ENCODE results near the gene EEF1E1.
A peak's percentile ranks its signal among the peaks of the same experiment; 100 is the strongest.

Gene EEF1E1
- 0.72 to 7.2 (median 4.3) reads per million in 4 experiments for total RNA-seq

DNA sequence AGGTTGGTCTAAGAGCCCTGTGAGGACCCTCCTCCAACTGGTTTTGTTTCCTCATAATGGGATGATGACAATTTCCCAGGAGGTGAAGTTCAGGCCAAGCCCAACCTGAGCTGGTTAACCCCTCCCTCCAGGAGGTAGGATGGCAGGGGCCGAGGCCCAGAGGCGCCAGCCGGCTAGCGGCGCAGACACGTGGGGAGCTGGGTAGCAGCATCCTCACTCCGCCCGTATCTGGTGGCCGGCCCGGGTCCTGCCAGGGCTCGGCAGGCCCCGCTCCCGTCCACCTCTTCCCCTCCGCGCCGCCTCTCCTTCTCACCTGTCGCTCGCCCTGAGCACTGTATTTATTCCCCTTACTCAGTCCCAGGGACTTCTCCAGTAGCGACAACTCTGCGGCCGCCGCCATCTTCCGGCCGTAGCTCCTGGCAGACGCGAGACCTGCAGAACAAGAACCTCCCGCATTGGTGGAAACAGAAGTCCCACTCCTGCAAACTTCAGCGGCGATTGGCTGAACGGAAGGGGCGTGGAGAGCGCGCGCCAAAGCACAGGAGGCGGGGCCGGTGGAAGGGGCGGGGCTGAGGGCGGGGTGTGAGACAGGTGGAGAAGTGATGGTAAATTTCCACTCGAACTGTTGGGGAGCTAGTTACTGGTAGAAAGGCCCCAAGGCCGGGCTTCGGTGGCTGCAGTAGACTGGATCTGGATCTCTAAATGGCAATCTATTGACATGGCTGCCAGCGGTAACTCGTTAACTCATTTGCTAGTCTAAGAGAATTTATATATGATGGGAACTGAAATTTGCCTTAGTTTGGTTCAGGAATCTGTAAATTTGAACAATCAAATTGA, at the start of gene EEF1E1:
Gene EEF1E1, minus strand, starts transcription at position 427 of the 837 bp plus-strand sequence. Its CDS starts 27 bp downstream, at position 400.
- peak; percentile 97 for DNase-seq

DNA sequence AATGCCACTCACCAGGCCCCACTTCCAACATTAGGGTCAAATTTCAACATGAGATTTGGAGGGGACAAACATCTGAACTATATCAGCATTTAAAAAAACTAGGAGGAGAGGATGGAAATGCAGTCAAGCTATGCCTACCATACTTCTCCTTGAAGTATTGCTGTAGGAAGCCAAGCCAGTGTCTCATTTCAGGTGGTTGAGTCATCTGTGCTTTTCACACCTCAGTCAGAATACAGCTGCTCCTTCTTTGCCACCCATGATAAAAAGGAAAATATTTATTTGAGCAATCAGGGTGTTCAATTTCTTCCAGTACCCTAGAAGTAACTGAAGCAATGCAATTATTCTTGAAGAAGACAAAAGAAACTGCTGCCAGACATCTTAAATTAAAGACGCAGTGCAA, 47.0 kb upstream of the EEF1E1 start:
- no peak for DNase-seq

DNA sequence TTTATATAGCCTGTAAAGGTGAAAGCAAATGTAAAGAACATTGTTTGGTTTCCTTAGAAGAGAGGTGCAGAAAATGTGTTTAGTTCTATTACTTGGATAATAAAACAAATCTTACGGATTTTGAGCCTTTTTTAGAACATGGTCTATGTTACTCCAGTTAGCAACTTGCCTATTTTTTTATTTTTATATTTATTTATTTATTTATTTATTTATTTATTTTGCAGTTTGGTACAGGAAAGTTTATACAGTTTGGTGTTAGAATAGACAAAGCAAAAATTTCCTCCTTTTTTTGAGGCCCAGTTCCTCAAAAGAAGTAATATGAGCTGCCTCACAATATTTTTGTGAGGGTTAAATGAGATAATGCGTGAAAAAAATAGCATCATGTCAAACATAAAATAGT, 41.6 kb upstream of the EEF1E1 start:
- DNase-seq, result no peak

DNA sequence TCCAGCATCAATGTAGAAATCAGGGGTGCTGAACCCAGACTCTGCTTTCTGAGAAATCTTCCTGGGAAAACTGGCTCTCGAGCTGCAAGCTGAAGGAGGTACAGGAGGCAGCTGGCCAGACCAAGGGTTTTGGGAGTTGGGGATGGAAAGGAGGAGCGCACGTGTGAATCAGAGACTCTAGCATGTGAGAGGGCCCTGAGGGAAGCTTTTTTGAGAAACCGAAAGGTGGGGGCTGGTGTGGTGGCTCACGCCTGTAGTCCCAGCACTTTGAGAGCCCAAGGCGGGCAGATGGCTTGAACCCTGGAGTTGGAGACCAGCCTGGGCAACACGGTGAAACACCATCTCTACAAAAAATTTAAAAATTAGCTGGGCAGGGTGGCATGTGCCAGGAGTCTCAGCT, 37.1 kb upstream of the EEF1E1 start:
- DNase-seq, result no peak

DNA sequence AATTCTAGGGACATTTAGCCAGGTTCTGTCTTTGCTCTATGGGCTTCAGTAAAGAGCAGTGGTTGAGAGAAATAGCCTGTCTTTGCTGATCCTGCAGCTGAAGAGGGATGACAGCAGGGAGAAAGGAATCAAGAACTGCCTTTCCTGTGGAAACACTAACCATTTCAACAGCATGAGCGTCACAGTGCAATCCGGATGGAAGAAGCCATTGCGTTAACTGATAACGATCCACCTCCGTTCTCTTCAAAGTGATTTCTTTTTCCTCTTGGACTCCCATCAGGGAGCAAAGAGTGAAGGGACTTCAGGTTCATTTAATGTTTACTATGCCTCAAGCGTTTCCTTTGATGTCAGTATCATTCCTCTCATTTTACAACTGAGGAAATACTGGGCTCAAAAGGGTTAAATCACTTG, 35.2 kb upstream of the EEF1E1 start:
- no peak for DNase-seq

DNA sequence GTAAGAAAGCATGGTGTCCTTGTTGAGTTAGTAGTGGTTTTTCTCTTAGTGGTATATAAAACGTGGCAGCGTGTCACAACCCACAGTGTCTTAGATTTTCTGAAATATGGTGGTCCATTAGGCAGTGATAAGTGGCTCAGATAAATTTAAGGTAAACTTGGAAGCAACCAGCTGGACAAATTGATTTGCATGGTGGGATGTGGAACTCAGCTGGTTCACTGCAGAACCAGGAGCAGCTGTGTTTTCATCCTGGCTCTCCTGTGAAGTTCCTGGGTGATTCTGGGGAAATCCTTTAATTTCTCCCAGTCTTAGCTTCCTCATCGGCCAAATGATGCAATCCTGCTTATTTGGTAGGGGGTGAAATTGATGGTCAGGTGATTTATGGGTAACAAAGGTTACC, 32.9 kb upstream of the EEF1E1 start:
- no peak for DNase-seq

DNA sequence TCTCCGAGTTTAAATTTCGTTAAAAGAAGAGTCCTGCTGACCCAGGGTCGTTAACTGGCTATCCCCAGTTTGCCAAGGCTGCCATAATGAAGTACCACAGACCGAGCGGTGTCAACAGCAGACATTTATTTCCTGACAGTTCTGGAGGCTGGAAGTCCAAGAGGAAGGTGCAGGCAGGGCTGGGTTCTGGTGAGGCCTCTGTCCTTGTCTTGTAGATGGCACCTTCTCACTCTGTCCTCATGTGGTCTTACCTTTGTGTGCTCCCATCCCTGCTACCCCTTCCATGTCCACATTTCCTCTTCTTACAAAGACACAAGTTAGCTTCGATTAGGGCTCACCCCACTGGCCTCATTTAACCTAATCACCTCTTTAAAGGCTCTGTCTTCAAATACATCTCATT, 29.8 kb upstream of the EEF1E1 start:
- DNase-seq, result no peak

DNA sequence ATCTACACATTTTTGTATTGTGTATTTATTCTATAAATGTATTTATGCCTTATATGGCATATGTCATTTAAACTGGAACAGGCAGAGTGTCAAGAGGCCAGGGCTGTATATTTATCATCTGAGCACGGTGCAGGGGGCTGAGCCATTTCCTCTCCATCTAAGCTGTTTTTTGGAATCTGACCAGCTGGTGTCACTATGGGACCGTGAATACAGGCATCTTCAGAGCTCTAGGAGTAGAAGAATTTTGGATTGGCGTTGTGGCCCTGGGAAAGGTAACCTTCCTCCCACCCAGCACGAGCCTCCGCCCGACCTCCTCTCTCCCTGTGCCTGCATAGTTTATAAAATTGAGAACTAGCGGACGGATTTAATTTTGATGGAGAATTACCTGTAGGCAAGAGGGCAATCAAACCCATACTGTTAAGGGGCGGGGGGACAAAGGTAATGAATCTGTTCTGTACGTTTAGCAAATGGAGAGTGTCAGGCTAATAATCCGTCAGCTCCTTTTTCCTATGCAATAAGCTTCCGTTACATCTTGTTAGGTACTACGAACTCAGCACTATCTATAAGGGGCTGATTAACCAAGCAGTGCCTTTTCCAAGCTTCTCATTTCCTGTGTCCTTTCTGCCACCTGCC, 29.0 kb upstream of the EEF1E1 start:
- peak; percentile 5 for DNase-seq

DNA sequence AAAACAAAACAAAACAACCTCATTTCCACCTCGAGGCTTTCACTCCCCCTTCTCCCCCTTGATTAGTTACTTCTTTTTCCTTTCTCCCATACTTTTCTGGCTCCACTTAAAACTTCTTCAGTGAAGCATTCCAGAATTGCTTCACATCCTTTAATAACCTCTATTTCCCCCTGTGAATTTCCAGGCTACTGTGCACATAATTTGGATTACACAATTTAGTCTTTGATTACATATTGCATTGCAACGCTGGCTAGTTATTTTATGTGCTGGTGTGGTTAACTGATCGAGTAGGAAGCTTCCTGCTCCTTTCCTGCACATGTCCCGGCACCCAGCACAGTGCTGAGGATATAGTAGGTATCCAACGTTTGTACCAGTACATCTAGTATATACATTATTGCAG, 28.1 kb upstream of the EEF1E1 start:
- DNase-seq, result no peak

DNA sequence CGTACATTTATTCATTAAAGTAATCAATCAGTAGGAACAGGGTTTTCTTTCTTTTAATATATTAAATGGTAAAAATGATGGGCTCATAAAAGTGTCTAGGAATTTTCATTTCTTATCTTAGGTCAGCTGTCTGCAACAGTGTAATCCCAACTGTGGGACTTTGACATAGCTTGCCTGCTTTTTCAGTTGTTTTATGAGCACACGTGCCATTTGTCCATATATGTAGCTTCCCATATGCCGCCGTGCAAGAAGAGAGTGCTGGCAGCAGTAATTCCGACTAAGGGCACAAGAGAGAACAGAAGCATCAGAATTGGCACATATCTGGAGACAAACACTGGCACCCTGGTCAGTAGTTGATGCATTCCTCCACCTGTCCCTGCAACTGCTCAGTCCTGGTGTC, 20.9 kb upstream of the EEF1E1 start:
- no peak for DNase-seq

DNA sequence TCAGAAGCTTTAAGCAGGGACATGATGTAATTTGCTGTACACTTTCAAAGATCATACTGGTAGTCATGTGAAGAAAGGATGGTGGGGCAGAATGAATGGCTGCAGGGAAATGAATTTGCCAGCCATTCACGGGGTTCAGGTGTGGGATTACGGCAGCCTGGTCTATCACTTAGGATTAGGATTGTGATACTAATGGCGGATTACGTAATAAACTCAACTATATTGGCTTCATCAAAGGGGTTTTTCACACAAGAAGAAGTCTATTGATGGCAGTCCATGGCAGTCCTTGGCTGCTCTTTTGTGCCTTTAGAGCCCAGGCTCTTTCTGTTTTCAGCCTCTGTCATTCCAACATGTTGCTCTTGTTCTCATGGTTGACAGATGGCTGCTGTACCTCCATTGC, 12.6 kb upstream of the EEF1E1 start:
- no peak for DNase-seq

DNA sequence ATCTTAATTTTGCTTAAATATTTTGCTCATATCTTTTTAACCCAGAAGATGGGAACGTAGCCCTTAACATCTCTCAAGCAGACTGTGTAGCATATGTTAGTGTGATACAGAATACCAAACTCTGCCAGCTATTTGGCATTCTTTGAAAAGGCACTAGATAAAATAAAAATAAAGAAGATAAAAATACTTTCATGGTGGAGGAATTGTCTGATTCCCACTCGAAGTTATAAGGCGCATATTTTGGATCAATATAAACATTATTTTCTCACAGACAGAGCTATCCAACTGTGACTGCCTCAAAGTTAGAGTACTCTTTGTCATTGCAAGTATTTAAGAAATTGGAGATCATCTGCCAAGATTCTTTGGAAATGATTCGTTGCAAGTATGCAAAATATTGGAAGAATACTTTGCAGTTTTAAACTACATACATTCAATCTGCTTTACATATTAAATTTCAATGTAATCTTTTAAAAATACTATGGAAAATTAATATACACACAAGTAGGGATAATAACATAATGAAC, 10.8 kb upstream of the EEF1E1 start:
- no peak for DNase-seq

DNA sequence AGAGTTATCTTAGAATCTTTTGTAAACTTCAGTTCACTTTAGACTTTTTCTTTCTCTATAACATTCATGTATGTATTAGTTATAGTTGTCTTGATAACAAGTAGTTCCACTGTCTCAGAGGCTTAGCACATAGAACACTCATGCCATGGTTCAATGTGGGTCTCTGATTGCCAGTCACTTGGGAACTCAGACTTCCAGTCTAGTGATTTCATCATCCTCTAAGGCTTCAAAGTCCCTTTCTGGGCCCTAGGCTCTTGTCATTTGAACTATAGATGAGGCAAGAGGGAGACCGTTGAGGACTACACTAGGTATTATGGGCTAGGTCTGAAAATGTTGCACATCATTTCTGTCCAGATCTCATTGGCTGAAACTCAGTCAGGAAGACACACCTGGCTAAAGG, 8.4 kb upstream of the EEF1E1 start:
- no peak for DNase-seq

DNA sequence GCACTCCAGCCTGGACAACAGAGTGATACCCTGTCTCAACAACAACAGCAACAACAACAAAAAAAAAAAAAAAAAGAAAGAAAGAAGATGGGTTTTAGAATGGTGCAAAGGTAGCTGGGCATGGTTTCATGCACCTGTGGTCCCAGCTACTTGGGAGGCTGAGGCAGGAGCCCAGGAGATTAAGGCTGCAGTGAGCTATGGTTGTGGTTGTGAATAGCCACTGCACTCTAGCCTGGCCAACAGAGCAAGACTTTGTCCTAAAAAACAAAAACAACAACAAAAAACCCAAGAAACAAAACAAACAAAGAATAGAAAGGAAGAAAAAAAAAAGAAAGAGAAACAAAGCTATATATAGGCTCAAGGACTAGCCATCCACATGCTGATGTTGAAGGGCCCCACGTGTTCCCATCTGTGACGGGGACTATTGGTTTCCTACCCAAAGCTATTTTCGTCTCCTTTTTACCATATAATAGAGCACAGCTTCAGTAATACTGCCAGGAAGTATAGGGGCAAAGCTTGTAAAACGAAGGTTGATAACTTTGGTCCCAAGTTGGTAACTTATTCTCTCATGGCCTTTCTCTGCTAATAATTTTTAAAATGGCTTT, 7.9 kb upstream of the EEF1E1 start:
- DNase-seq, result no peak

DNA sequence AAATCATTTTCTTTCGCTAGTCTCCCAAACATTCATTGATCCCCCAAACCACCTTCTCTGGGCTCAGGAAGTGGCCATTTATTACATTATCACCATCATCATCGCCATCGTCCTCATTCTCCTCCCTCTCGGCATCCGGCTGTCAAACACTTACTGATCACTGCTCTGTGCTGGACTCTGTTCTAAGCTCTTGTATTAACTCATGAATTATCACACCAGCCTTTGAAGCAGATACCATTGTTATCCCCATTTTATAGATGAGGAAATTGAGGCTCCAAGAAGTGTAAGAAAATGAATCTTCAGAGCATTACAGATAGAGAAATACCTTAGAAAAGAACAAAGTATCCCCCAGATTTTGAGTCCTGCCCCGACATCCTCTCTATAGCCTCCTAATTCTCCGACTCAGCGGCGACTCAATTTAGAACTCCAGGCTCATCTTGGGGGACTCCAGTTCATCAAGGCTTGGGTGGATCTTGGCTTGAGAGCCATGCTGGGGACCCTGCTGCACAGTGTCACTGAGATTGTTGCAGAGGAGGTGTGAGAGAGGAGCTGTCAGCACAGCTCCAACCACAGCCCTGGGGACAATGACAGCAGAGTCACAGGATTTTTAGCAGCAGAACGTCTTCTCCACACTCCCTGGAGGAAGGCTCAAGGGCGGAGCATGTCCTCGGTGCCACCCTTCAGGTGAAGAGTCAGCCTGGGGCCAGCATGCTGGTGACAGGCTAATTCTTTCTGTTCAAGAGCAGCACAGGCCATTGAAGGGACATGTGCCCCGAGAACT, 6.6 kb upstream of the EEF1E1 start:
- DNase-seq, result no peak

DNA sequence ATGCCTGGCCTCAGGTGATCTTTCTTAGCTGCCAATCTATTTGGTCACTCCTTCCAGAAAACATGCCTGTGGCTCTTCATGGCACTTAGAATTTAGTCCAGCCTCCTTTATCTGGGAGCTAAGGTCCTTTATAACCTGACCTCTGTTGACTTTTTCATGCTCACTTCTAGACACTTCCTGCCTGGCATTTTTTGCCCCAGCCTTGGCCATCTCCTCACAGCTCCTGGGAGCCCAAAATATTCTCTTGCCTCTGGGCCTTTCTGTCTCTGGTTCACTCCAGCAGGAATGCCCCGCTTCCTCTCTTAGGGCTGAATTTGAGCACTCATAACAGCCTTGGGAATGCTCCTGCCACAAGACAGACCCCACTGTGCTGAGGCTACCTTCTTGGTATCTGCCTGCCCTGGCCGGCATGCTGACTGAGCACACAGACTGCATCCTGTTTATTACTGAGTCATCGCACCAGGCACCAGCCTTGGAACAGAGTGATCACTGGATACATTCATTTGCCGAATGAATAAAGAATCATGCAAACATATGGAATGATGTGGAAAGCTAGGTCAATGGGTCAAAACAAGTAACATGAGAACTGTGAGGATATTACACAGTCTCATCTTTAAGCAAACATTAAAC, 5.8 kb upstream of the EEF1E1 start:
- DNase-seq, result no peak

DNA sequence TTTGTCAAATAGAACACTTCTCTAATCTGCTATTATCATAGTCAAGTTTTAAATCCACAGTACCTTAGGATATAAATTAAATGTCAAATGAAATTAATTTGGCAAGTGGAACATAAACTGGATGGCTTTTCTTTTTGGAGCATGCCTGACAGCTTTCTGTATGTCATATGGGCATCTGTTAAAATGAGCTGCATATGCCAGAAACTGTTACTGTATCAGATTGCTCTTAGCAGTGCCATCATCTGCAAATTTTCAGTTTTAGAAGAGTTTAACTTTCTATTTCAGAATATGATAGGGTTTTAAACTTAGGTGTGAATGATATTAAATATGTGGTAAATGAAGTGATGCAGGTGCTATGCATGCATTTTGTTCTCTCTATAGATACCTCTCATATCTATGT, 3.4 kb upstream of the EEF1E1 start:
- no peak for DNase-seq

DNA sequence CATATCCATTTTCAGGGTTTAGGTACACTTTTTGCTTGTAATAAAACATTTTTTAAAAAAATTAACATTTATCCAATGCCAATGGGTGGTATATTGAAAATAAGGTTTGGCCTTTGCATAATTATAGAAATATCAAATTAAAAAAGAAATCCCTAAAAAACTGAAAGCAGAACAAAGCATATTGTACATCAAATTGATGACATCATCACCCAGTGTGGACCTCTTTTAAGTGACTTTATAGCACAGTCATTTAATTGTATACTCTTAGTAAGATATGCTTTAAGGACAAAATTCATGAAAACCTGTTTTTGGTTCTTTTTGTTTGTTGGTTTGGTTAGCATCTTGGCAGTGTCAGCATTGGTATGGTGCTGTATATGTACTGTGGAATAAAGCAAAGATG, 1.4 kb upstream of the EEF1E1 start:
- DNase-seq, result no peak

DNA sequence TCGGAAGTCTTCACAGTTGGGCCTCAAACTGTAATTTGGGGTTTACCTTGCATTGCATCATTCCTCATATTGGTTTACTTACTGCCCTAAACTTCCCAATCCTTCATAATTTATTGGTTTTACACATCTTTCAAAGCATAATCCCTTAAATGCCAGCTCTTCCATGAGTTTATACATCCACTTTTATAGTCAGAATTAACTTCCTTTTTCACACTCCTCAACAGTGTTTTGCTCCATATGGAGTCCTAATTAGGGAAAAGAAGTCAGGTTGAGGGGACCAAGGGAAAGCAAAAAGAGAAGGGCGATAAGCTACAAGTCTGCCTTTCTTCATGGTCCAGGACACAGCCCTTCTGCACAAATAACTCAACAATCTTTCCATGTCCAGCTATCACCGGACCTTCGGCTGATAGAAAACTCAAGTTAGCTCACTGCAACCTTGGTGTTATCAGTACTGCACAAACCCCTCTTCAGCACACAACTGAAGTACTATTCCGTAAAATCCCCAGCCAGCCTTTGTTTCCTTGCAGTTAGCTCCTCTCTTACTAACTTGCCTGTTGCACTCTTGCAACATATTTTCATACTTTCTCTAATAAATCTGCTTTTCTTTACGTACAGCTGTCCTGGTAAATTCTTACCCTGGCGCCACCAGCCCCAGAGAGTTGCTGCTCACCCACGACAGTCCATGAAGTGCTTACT, 2.0 kb downstream of the EEF1E1 start:
- no peak for DNase-seq

DNA sequence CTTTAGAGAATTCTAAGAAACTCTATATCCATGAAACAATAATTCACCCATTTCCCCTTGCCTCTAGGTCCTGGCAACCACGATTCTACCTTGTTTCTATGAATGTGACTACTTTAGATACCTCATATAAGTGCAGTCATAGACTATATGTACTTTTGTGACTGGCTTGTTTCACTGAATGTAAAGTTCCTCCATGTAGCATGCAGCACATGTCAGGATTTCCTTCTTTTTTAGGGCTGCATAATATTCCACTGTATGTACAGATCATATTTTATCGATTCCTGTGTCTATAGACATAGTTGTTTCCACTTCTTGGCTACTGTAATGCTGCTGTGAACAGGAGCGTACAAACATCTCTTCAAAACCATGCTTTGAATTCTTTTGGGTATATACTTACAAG, 11.7 kb downstream of the EEF1E1 start:
- DNase-seq, result no peak

DNA sequence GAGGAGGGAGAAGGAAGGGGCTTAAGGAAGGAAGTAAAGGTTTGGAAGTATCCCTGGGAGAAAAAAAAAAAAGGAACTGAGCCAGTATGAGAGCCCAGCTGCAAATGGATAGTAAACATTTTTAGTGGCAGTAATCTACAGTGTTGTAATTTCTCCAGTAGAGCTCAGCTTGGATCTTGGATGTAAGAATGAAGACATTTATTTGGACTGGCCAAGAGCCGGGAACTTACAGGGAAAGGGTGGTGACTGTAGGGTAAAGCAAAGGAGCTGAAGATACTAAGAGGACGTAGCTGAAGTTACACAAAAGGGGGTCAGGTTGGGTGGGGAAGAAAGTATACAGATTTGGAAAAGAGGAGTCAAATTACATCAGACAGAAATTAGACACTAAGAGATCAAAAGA, 13.5 kb downstream of the EEF1E1 start:
- DNase-seq, result no peak

Data from effector CD8-positive, alpha-beta T cell (primary cell).